GM18861 (cell line): ENCODE results near the gene SDF2L1.
"Not testable (repeated sequence)": the region's sequence is repeated elsewhere in the genome, so short reads cannot be mapped to it uniquely, and the experiment has no call there.

Source experiments
- ATAC-seq: cut with Tn5 transposase; IDR thresholded peaks from one replicate; pipeline ENCODE4 v1.9.1; 2021; ENCODE audit not compliant: unreplicated experiment

SDF2L1 gene, protein sequence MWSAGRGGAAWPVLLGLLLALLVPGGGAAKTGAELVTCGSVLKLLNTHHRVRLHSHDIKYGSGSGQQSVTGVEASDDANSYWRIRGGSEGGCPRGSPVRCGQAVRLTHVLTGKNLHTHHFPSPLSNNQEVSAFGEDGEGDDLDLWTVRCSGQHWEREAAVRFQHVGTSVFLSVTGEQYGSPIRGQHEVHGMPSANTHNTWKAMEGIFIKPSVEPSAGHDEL

DNA sequence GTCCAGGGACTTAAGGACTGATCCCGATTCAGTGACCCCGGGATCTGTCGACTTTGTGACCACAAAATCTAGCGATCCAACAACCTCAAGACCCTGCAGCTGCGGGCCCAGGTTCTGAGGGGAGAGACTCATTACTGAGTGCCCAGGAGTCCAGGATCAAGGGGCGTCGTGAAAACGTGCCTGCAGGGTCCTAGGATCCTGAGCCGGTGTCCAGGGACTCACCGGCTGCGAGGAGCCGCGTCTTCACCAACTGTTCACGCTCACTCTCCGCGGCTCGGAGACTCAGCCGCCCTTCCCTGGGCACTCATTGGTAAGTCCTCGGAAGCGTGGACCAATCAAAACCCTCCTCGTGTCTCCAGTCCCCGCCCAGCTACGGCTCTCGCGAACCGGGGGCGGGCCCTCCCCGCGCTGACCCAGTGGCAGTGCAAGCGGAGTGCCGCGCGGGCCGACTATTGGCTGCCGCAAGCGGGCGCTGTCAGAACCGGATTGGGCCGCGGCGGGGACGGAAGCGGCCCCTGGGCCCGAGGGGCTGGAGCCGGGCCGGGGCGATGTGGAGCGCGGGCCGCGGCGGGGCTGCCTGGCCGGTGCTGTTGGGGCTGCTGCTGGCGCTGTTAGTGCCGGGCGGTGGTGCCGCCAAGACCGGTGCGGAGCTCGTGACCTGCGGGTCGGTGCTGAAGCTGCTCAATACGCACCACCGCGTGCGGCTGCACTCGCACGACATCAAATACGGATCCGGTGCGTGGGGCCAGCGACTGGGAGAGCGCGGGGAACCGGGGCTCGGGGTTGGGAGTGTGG lies at the start of gene SDF2L1:
Gene SDF2L1, plus strand, starts transcription at position 514 of the 795 bp plus-strand sequence. Its CDS starts 35 bp downstream, at position 549.
- peak; percentile 91 for ATAC-seq

DNA sequence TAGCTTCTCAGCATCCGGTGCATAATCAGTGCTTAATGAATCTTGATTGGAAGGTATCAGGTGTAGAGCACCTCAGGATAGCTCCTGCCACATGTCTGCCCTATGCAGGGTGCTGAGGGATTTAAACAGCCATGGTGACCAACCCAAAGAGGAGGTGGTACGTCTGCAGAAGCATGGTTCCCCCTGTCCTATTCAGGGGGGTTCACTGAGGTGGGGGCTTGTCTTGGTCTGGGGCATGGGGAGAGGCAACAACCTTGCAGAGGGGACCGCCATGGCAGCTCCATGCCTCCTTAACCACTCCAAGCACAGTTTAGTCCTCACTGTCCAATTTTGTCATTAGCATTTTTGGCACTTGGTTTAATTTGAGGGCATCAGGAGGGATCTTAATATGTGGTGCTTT lies 49.7 kb upstream of the SDF2L1 start:
- no peak for ATAC-seq

DNA sequence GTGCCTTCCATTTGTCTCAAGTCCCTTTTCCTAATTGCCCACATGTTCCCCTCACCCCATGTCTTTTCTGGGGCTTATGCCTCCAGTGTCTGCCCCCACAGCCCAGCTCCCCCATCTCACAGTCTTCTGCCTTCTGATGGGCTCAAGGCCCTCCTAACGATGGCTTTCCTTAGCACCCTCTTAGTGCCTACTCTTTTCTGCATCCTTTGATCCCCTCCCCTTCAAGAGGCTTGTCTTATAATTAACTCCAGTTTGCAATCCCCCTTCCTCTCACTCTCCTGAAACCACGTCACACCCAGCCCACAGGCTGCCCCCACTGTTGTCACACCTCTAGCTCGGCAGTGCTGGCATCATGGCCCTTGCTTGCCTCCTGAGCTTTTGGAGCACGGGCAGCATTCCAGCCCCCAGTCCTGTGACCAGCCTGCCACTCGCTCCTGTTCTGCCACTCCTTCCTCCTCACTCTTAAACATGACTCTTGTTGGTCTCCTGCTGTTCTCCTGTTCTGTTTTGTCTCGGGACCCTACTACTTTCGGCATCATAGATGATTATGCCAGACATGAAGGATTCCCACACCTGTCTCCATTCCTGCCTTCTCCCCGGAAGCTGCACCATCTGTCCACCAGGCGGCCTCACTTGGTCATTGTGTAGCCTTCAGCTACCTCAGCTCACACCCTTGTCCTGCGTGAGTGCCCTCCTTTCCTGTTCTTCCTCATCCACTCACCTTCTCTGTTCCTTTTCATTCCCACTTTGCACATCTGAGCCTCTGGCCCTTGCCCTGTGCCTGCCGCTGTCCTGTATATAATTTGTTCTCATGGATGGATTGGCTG lies 48.5 kb upstream of the SDF2L1 start:
- no peak for ATAC-seq

DNA sequence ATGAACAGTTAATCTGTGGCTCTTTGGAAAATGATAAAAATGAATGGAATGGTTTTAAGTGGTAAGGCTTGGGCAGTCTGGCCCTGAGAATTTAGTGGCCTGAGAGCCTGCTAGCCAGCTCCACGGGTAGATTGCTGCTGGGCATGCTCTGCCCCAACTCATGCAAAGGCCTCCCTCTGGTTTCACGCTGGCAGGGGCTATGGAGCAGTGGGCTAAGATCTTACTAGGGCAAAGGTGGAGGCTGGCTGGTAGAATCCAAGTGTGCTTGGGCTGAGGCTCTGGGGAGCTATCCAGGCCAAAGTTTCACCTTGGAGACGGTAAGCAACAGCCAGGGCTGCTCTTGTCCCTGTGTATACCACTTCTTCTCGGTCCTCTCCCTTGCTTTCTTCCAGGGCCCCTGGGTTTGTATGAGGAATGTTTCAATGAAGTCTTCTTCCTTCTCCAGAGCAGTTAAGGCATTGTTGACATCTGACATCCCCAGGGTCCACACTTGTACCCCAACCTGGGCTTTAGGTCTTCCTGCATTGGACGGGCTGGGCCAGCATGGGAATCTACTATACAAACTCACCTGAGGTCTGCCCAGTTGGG lies 47.1 kb upstream of the SDF2L1 start:
- no peak for ATAC-seq

DNA sequence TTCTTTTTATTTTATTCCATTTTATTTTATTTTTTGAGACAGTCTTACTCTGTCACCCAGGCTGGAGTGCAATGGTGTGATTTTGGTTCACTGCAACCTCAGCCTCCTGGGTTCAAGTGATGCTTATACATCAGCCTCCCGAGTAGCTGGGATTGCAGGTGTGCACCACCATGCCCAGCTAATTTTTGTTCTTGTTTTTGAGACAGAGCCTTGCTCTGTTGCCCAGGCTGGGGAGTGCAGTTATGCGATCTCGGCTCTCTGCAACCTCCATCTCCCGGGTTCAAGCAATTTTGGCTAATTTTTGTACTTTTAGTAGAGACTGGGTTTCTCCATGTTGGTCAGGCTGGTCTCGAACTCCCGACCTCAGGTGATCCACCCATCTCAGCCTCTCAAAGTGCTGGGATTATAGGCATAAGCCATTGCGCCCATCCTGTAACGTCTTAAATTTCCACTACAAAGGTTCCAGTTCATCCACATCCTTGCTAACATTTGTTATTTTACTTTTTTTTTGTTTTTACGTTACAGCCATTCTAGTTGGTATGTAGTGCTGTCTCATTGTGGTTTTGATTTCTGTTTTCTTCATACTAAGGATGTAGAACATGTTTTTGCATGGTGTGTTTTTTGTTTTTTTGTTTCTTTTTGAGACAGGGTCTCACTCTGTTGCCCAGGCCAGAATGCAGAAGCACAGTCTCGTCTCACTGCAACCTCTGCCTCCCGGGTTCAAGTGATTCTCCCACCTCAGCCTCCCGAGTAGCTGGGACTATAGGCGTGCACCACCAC lies 45.6 kb upstream of the SDF2L1 start:
- not testable (repeated sequence) for ATAC-seq

DNA sequence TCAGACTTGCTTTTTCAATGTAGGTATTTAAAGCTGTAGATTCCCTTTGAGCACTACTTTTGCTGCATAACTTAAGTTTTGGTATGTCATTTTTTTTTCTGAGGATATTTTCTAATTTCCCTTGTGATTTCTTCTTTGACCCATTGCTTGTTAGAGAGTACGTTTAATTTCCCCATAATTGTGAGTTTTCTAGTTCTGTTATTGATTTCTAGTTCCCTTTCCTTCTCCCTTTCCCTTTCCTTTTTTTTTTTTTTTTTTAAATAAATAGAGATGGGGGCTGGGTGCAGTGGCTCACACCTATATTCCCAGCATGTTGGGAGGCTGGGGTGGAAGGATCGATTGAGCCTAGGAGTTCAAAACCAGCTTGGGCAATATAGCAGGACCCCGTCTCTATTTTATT lies 43.8 kb upstream of the SDF2L1 start:
- no peak for ATAC-seq

DNA sequence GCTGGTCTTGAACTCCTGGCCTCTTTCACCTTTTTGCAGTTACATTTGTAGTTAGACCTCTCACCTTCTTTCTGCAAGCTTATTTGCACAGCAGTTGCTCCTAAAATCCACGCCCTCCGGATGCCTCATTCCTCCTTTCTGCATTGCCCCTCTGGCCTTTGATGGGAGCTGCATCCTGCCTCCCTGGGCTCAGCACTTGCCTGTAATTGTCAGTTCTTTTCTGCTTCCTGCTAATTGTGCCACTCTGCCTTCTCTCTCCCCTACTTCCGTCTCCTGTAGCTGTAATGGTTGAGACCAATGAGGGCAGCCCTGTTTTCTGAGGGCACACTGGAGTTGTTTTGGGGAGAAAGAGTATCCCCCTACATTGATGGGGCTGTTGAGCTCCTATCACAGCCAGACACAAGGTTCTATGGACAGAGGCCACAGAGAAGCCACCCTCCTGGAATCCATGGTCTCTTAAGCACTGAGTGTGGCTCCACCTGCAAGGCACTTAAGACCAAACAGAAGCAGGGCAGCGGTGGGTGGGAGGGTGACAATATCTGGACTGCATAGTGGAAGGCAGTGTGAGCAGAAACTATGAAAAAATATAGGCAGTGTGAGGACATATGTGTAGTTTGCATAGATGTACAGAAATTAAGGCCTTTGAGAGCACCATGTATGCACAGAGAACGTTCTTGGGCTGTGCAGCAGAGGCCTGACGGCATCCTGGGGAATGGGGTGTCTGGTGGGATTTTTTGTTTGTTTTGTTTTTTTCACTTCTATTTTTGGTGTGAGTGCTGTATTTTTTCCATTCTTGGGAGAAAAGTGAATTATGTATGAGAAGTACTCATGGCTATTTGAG lies 42.8 kb upstream of the SDF2L1 start:
- no peak for ATAC-seq

DNA sequence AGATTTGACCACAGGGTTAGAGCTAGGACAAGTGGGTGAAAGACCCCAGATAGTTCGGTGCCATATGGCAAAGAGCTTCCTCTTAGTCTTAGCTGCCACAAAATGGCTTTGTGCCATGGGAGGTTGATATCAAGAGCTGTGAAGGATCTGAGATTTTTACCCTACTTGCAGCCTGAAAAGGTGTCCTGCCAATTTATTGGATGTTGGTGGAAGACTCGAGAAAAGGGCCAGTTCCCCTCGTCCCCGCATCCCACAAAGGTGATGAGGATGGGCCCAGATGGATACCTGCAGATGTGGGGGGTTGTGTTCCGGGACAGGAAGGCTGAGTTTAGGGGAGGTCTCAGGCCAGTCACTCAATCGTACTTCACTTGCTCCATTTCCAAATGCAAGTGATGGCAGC lies 39.5 kb upstream of the SDF2L1 start:
- ATAC-seq: no peak

DNA sequence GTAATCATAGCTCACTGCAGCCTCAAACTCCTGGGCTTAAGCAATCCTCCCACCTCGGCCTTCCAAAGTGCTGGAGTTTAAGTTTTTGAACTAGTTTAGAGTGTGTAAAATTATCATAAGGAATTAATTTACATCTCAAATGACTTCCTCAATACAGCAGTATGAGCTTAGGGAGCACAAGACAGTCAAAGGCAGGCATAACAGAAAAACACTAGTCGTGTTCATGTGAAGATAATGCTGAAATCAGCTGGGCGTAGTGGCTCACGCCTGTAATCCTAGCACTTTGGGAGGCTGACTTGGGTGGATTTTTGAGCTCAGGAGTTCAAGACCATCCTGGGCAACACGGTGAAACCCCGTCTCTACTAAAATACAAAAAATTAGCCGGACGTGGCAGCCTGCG lies 38.1 kb upstream of the SDF2L1 start:
- no peak for ATAC-seq

DNA sequence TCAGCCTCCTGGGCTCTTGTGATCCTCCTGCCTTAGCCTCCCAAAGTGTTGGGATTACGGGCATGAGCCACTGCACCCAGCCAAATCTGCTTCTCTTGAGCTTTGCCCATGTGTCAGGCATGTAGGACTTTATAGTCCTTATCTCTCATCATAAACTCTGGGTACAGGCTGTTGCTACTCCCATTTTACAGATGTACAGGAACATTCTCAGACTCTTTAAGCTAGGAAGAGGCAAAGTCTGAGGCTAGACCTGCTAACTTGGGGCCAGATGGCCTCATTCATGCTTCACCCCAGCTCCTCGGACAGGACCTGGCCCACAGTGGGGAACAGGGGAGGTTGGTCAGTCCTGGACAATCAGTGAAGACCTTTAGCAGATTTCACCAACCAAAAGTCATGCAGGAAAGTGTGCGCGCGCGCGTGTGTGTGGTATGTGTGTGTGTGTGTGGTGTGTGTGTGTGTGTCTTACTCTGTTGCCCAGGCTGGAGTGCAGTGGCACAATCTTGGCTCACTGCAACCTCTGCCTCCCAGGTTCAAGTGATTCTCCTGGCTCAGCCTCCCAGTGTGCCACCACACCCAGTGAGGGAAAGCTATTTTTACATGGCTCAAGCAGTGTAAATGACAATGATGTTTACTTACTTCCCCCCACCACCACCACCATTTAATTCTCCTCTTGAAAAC lies 36.1 kb upstream of the SDF2L1 start:
- no peak for ATAC-seq

DNA sequence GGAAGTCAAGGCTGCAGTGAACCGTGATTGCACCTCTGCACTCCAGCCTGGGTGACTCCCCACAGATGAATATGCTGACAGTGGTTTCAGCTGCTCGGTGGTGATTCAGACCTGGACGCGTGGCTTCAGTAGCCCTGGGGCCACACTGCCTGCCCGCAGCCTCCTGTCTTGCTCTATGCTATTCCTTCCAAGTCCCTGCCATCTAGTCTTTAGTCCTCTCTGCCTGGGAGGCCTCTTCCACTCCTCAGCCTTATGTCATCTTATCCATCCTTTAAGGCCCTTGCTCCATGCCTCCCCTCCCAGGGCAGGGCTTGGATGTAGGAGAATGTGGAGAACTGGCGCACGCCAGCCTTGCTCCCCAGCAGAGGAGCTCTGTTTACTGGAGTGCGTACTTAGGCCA lies 35.3 kb upstream of the SDF2L1 start:
- no peak for ATAC-seq

DNA sequence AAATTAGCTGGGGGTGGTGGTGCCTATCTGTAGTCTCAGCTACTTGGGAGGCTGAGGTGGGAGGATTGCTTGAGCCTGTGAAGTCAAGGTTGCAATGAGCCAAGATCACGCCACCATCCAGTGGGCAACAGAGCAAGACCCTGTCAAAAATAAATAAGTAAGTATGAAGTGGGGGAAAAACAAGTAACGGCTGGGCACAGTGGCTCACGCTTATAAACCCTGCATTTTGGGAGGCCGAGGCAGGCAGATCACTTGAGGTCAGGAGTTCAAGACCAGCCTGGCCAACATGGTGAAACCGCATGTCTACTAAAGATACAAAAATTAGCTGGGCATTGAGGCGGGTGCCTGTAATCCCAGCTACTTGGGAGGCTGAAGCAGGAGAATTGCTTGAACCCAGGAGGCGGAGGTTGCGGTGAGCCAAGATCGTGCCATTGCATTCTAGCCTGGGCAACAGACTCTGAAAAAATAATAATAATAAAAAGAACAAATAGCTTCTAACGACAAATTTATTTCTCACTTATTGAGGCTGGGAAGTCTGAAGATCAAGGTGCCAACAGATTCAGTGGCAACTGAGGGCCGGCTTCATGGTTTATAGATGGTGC lies 32.4 kb upstream of the SDF2L1 start:
- not testable (repeated sequence) for ATAC-seq

DNA sequence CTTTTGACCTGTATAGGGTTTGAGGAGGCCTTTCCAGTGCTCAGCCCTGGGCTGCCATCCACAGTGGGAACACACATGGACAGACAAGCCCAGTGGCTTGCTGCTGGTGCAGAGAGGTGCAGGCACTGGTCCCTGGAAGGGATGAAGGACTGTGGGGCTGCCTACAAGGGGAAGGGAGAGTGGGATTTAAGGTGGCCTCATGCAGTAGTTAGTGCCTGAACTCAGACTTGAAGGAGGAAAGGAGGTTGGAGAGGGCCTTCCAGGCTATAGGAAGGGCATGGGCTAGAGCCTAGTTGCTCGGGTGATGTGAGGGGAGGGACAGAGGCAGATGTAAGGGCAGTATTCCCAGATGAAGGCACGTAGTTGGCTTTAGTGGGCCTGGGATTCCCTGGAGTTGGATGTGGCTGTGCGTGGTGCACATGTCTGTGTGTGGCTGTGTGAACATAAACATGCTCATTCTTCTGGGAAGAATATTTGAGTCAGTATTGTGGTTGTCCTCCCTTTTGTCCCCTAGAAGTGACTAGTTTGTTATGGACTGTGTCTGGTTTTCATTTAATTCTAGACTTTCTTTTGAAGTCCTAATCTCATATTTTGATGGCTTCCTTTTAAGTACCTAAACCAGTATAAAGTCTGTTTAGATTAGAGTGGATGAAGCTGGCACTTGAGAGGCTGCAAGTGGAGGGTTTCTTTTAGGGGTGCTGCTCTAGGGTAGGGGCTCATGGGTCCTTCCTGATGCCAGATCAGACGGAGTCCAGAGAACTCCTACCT lies 30.7 kb upstream of the SDF2L1 start:
- no peak for ATAC-seq

DNA sequence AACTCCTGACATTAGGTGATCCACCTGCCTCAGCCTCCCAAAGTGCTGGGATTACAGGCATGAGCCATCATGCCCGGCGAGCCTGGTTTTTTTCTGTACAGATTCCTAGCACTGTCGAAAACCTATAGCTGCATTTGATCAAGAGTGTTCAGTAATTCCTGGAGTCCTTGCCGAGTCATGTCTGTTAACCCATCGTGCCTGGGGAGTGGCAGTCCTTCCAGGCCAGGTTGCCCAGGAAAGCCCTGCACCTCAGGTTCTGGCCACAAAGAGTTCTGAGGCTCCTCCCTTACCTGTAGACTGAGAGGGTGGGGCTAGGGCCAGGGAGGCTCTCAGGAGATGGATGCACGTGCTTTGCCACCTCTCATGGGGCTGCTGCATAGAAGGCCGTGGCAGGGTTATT lies 29.2 kb upstream of the SDF2L1 start:
- no peak for ATAC-seq

DNA sequence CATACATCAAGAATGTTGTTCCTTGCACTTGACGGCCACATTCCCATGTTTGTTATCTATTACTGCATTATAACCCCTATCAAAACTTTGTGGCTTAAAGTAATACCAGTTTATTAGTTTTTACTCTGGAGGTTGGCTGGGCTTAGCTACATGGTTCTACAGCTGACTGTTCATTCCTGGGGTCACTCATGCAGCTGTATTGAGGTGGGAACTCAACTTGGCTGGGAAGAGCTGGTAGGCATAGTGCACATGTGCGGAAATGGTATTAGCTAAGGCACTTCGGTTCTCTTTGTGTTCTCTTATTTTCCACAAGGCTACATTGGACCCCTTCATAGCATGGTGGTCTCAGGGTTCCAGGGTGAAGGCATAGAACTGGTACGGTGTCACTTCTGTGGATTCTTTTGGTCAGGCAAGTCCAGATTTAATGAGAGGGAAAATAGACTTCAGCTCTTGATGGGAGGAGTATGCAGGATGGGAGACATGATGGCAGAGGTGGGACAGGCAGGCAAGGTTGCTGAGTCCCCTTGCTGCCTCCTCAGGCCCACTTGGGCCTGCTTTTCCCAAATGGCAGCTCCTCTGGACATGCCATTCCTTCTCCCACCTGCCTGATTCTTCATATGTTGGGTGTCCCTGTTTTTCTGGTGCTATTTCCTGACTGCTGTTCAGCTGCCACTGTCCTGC lies 28.4 kb upstream of the SDF2L1 start:
- no peak for ATAC-seq

DNA sequence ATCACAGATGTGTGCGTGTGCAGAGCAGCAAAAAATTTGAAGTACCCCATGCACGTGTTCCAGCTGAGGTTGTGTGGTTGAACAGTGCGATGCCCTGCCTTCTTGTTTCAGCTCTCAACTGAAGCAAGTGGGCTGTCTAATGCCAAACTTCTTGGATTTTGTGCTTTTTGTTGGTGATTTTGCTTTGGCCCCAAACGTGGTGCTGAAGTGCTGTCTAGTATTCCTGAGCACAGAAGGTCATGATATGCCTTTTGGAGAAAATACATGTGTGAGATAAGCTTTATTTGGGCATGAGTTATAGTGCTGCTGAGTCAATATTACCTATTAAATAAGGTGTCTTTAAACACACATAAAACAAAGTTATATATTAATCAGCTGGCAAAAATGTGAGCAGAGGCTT lies 26.4 kb upstream of the SDF2L1 start:
- ATAC-seq: no peak

DNA sequence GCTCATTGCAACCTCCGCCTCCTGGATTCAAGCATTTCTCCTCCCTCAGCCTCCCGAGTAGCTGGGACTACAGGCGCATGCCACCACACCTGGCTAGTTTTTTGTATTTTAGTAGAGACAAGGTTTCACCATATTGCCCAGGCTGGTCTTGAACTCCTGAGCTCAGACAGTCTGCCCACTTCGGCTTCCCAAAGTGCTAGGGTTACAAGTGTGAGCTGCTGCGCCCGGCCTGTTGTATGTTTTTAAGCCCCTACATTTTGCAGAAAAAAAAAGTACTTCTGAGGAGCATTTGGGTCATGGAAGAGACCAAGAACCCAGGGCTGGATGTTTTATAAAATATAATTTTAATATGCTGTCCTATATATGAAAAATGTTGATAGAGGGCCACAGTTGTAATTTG lies 24.8 kb upstream of the SDF2L1 start:
- not testable (repeated sequence) for ATAC-seq
